ENCODE data around the gene CTSV.
"Not testable (repeated sequence)": the region's sequence is repeated elsewhere in the genome, so short reads cannot be mapped to it uniquely, and the experiment has no call there.

The CTSV gene

GRCh38 chr9:97038611-97039513, at the start of gene CTSV:
TSS of gene CTSV (minus strand) at chr9:97039142. CDS start at chr9:97038043, 1,099 bp downstream.
- peak; percentile 91 for DNase-seq

GRCh38 chr9:97087668-97088215, 48.8 kb upstream of the CTSV start:
- DNase-seq, result not testable (repeated sequence)

GRCh38 chr9:97084562-97084991, 45.6 kb upstream of the CTSV start:
- not testable (repeated sequence) for DNase-seq

GRCh38 chr9:97078362-97078761, 39.4 kb upstream of the CTSV start:
- DNase-seq, result no peak

GRCh38 chr9:97077452-97078295, 38.7 kb upstream of the CTSV start:
- DNase-seq, result no peak

GRCh38 chr9:97076731-97077451, 37.9 kb upstream of the CTSV start:
- not testable (repeated sequence) for DNase-seq

- DNase-seq, result no peak
Observed at GRCh38 chr9:97076238-97076637, 37.3 kb upstream of the CTSV start.

GRCh38 chr9:97075289-97075985, 36.5 kb upstream of the CTSV start:
- no peak for DNase-seq

GRCh38 chr9:97073506-97073905, 34.6 kb upstream of the CTSV start:
- DNase-seq, result no peak

- no peak for DNase-seq
Observed at GRCh38 chr9:97072285-97072776, 33.4 kb upstream of the CTSV start.

GRCh38 chr9:97070325-97070724, 31.4 kb upstream of the CTSV start:
- DNase-seq, result not testable (repeated sequence)

- no peak for DNase-seq
Observed at GRCh38 chr9:97067490-97067889, 28.5 kb upstream of the CTSV start.

- DNase-seq, result no peak
Observed at GRCh38 chr9:97064176-97064575, 25.2 kb upstream of the CTSV start.

- no peak for DNase-seq
Observed at GRCh38 chr9:97060796-97061195, 21.9 kb upstream of the CTSV start.

GRCh38 chr9:97059626-97060025, 20.7 kb upstream of the CTSV start:
- no peak for DNase-seq

- DNase-seq, result no peak
Observed at GRCh38 chr9:97057651-97058050, 18.7 kb upstream of the CTSV start.

- not testable (repeated sequence) for DNase-seq
Observed at GRCh38 chr9:97055891-97056290, 16.9 kb upstream of the CTSV start.

- DNase-seq, result no peak
Observed at GRCh38 chr9:97053717-97054116, 14.8 kb upstream of the CTSV start.

GRCh38 chr9:97052735-97053134, 13.8 kb upstream of the CTSV start:
- no peak for DNase-seq

- DNase-seq, result no peak
Observed at GRCh38 chr9:97046228-97046627, 7.3 kb upstream of the CTSV start.

GRCh38 chr9:97045300-97045699, 6.4 kb upstream of the CTSV start:
- DNase-seq, result no peak

GRCh38 chr9:97041898-97042297, 3.0 kb upstream of the CTSV start:
- no peak for DNase-seq

All from activated effector memory CD4-positive, alpha-beta T cell treated with anti-CD3 and anti-CD28 coated beads, Interleukin-2, amount 50 U/mL, for 16 hours (primary cell).